ENCODE results near the gene XPNPEP2. TPM values are rescaled to one million over a fixed set of nuclear protein-coding genes. Genes with fewer than 3 reads are reported as not detected.

The XPNPEP2 gene
- total RNA-seq, 1 donor from 2014 or later, result not detected

DNA sequence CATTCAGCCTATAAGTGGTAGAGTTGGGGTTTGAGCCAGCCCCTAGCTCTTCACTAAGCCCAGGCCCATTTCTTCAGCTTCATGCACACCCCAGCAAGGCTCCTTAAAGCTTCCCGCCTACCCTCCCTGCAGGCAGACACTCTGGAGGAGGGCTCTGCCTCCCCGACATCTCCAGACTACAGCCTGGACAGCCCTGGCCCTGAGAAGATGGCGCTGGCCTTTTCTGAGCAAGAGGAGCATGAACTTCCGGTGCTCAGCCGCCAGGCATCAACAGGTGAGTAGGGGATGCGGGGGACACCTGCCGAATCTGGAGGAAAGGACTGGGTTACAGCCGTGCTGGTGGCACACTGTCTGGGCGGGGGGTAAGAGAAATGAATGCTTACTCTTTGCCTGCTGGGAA lies 52.0 kb downstream of the XPNPEP2 start:
- DNase-seq, result no peak
- Mint-ChIP-seq H3K36me3 (ENCODE audit: unreplicated experiment) (no peaks in the 10 kb centered on the region), H3K9me3 (ENCODE audit: unreplicated experiment) (no peaks in the 10 kb centered on the region), H3K4me3 (ENCODE audit: unreplicated experiment) (no peak overlapping the region), H3K4me1 (ENCODE audit: low read depth, unreplicated experiment) (no peaks in the 10 kb centered on the region), H3K27ac (ENCODE audit: unreplicated experiment) (no peak overlapping the region), H3K27me3 (ENCODE audit: unreplicated experiment) (peaks cover 3% of the 10 kb centered on the region)
- TF ChIP-seq, protein P1, sequence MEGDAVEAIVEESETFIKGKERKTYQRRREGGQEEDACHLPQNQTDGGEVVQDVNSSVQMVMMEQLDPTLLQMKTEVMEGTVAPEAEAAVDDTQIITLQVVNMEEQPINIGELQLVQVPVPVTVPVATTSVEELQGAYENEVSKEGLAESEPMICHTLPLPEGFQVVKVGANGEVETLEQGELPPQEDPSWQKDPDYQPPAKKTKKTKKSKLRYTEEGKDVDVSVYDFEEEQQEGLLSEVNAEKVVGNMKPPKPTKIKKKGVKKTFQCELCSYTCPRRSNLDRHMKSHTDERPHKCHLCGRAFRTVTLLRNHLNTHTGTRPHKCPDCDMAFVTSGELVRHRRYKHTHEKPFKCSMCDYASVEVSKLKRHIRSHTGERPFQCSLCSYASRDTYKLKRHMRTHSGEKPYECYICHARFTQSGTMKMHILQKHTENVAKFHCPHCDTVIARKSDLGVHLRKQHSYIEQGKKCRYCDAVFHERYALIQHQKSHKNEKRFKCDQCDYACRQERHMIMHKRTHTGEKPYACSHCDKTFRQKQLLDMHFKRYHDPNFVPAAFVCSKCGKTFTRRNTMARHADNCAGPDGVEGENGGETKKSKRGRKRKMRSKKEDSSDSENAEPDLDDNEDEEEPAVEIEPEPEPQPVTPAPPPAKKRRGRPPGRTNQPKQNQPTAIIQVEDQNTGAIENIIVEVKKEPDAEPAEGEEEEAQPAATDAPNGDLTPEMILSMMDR (IDR thresholded peaks at IDR 0.05; ENCODE audit: partially characterized antibody, unreplicated experiment), result no peak

DNA sequence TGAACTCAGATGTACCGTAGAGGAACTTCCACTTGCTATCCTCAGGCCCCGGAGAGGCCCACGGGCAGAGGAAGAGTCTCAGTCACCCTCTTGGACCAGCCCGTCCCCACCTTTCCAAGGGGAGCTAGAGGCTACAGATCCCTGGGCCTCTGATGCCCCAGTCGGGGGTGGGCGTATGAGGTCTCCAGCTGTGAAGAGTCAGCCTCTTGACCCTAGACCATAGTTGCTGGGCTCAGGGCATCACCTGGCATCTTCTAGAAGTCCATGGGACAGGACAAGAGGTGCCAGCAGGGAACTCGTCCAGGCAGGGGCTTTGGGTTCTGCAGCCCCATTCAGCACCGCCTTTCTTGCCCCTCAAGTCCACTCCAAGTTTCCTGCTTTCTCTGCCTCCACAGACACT lies 52.6 kb downstream of the XPNPEP2 start:
- H3K27ac Mint-ChIP-seq (ENCODE audit: unreplicated experiment), result no peak overlapping the region
- H3K36me3 Mint-ChIP-seq (ENCODE audit: unreplicated experiment), result no peaks in the 10 kb centered on the region
- H3K27me3 Mint-ChIP-seq (ENCODE audit: unreplicated experiment), result peaks cover 3% of the 10 kb centered on the region
- H3K9me3 Mint-ChIP-seq (ENCODE audit: unreplicated experiment), result no peaks in the 10 kb centered on the region
- no peaks in the 10 kb centered on the region for H3K4me1 Mint-ChIP-seq (ENCODE audit: low read depth, unreplicated experiment)
- DNase-seq, result no peak
- H3K4me3 Mint-ChIP-seq (ENCODE audit: unreplicated experiment), result no peak overlapping the region
- TF ChIP-seq, protein P1 (IDR thresholded peaks at IDR 0.05; ENCODE audit: partially characterized antibody, unreplicated experiment), result no peak

DNA sequence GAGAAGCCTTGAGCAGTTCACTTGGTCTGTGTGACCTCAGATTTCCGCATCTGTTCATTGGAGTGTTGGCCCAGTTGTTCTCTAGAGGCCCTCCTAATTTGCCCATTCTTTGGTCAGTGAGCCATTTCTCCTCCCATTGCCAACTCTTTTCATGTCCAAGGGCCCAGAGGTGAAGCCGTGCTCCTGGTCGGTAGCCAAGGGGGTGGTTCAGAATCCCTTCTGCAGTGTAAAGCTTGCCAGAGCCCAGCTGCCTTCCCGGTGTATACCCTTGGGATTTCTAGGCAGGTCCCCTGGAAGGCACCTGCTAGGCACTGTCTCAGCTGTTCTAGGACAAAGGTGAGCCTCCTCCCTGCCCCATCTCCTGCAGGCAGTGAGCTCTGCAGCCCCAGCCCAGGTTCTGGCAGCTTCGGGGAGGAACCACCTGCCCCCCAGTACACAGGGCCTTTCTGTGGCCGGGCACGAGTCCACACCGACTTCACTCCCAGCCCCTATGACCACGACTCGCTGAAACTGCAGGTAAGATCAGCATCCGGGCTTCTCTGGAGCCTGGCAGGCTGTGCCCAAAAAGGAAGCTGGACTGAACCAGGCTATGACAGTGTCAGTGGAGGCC lies 53.3 kb downstream of the XPNPEP2 start:
- no peak overlapping the region for H3K4me3 Mint-ChIP-seq (ENCODE audit: unreplicated experiment)
- no peak for DNase-seq
- no peaks in the 10 kb centered on the region for H3K36me3 Mint-ChIP-seq (ENCODE audit: unreplicated experiment)
- H3K4me1 Mint-ChIP-seq (ENCODE audit: low read depth, unreplicated experiment), result no peaks in the 10 kb centered on the region
- H3K27me3 Mint-ChIP-seq (ENCODE audit: unreplicated experiment), result peaks cover 3% of the 10 kb centered on the region
- no peak overlapping the region for H3K27ac Mint-ChIP-seq (ENCODE audit: unreplicated experiment)
- TF ChIP-seq, protein P1 (IDR thresholded peaks at IDR 0.05; ENCODE audit: partially characterized antibody, unreplicated experiment), result no peak
- no peaks in the 10 kb centered on the region for H3K9me3 Mint-ChIP-seq (ENCODE audit: unreplicated experiment)

DNA sequence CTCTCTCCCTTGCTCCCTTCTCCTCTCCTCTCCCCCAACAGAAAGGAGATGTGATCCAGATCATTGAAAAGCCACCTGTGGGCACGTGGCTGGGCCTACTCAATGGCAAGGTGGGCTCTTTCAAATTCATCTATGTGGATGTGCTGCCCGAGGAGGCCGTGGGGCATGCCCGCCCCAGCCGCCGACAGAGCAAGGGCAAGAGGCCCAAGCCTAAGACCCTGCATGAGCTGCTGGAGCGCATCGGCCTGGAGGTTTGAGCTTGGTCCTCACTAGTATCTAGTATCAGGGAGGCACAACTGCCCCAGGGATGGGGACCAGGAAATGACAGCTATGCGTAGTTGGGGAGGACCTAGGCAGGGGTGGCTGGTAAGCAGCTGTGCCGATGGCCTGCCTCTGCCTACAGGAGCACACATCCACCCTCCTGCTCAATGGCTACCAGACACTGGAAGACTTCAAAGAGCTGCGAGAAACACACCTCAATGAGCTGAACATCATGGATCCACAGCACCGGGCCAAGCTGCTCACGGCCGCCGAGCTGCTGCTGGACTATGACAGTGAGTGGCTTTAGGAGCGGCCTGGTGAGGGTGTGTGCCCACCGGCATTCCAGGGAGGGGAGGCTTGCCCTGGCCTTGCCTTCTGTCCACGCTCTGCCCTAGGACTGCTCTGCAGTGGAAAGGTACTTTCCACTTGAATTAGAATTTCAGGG lies 54.0 kb downstream of the XPNPEP2 start:
- Mint-ChIP-seq H3K27ac (ENCODE audit: unreplicated experiment) (no peak overlapping the region), H3K9me3 (ENCODE audit: unreplicated experiment) (no peaks in the 10 kb centered on the region), H3K4me1 (ENCODE audit: low read depth, unreplicated experiment) (no peaks in the 10 kb centered on the region), H3K27me3 (ENCODE audit: unreplicated experiment) (no peaks in the 10 kb centered on the region), H3K4me3 (ENCODE audit: unreplicated experiment) (no peak overlapping the region), H3K36me3 (ENCODE audit: unreplicated experiment) (no peaks in the 10 kb centered on the region)
- TF ChIP-seq, protein P1 (IDR thresholded peaks at IDR 0.05; ENCODE audit: partially characterized antibody, unreplicated experiment), result no peak
- DNase-seq, result no peak

DNA sequence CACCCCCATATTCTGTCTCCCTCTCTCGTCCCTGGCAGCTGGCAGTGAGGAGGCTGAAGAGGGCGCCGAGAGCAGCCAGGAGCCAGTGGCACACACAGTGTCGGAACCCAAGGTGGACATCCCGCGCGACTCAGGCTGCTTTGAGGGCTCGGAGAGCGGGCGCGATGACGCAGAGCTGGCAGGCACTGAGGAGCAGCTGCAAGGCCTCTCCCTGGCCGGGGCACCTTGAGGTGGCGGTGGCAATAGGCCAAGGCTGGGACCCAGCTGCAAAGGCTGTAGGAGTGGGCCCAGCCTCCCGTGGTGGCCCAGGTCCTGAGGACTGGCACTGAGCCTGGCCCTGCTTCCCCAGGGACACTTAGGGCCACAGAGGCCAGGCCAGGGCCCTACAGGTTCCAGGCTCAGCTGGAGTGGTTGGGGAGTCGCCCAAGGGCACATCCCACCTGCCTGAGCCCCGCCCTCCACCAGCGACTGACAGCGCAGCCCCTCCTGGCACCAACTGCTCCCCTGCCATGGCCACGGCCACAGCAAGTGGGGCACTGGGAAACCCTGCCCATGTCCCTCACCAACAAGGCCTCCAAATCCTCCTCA lies 54.9 kb downstream of the XPNPEP2 start:
- TF ChIP-seq, protein P1 (IDR thresholded peaks at IDR 0.05; ENCODE audit: partially characterized antibody, unreplicated experiment), result no peak
- H3K4me3 Mint-ChIP-seq (ENCODE audit: unreplicated experiment), result no peak overlapping the region
- no peak for DNase-seq
- H3K27me3 Mint-ChIP-seq (ENCODE audit: unreplicated experiment), result no peaks in the 10 kb centered on the region
- no peaks in the 10 kb centered on the region for H3K36me3 Mint-ChIP-seq (ENCODE audit: unreplicated experiment)
- H3K4me1 Mint-ChIP-seq (ENCODE audit: low read depth, unreplicated experiment), result no peaks in the 10 kb centered on the region
- H3K27ac Mint-ChIP-seq (ENCODE audit: unreplicated experiment), result no peak overlapping the region
- no peaks in the 10 kb centered on the region for H3K9me3 Mint-ChIP-seq (ENCODE audit: unreplicated experiment)
